Activated CD8-positive, alpha-beta memory T cell treated with anti-CD3 and anti-CD28 coated beads for 24 hours (primary cell): ENCODE data around the gene PROM1.

Experiments
- DNase-seq: peaks from one replicate; pipeline ENCODE4 v3.0.0-alpha.2; 2020

The PROM1 gene

DNA sequence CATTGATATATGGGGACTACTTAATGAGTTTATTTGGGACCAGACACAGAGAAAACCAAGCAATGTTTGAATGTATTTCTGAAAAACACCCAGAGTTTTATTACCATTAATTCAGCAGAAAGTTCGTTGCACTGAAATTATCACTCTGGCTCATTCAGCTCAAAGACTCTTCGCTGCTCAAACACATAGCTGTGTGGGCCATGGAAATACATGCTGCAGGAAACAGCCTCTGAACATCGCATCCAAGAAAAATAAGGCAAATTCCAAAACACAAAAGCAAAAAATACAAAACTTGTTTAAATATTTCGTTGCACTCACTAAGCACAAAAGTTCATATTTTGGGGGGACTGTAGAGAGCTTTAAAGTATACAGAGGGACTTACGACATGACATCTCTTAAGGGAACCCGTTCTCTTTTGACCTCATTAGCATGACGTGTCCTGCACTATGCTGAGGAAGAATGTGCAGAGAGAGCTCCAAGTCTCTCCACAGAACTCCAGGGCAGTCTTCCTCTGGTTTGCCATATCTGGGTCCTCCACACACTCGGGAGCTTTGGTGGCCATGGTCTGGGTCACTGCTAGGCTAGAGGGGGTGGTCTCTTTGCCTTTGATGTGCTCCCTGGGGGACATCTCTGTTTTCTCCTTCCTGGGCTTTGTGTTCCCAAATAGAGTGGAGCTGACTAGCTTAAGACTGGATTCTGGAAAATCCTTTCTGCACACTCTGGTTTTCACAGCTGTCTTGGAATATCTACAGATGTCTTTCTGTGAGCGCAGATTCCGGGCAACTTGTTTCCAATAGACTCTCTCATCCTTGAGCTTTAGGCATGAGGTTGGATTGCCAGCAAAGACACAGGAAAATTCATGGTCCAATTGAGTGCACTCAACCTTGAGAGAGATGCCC lies 148.1 kb downstream of the PROM1 start:
- no peak for DNase-seq

GRCh38 chr4:15934259-15934658 lies 149.6 kb downstream of the PROM1 start:
- no peak for DNase-seq

- no peak for DNase-seq
Observed at GRCh38 chr4:15931451-15932210, 152.2 kb downstream of the PROM1 start.

DNA sequence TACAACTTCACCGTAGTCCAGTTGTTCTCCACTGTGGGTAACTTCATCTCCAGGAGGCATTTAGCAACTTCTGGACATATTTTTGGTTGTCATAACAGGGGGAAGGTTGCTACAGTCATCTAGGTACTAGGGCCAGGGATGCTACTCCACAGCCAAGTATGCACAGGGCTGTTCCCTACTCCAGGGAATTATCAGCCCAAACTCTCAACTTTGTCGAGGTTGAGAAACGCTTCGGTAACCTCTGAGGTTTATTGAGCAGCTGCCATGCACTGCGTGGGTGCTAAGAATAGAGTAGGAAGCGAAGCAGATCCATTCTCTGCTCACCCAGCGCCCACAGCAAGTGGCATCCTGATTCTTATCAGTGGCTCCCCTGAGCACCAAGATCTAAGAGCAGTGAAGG lies 153.5 kb downstream of the PROM1 start:
- DNase-seq = no peak

DNA sequence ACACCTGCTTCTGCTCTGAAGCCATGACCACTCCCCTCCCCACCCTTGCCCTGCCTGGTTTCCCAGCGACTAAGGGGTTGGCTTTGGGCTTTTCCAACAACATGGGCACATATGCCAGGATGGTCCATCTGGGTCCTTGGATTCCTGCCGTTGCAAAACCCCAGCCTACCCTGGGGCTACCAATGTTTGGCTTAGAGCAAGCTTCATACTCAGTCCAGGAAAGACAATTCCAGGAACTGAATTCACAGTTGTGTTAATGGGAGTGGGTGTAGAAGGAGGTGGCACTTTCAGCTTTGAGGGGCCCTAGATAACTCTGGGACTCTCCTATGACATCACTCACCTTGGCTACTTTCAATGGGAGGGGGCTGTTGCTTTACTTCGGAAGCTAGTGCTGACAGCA lies 154.3 kb downstream of the PROM1 start:
- no peak for DNase-seq

DNA sequence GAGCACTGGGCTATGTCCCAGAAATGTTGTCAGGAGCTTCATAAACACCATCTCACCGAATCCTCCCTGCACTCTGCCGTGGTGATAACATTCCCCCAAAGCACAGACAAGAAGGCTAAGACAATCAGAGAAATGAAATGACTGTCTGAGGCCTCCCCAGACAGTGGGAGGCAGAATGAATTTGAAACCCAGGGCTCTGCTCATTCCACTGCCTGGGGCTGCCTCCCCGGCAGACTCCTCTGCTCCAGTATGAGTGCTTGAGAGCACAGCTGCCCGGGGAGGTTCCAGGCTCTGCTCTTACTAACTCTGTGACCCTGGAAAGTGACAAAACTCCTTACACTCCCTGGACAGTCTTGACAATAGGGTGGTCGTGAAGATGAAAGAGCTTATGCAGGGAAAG lies 154.9 kb downstream of the PROM1 start:
- no peak for DNase-seq

DNA sequence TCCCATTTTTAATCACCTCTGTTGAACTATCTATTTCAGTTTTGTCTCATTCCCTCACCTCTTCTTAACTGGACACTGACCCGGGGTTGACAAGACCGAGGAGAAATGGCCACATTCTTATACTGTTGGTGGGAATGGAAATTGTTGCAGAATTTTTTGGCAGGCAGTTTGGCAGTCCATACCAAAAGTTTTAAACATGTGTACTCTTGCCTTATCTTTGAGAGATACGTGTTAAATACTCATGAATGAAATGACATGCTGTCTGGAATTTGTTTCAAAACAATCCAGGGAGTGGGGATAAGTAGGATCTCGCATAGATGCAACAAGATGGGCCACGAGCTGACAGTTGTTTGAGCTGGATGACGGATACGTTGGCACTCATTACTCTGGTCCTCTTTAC lies 157.3 kb downstream of the PROM1 start:
- DNase-seq = no peak

- DNase-seq = no peak
Observed at GRCh38 chr4:15925830-15926229, 158.0 kb downstream of the PROM1 start.

- no peak for DNase-seq
Observed at GRCh38 chr4:15921592-15921932, 162.3 kb downstream of the PROM1 start.

DNA sequence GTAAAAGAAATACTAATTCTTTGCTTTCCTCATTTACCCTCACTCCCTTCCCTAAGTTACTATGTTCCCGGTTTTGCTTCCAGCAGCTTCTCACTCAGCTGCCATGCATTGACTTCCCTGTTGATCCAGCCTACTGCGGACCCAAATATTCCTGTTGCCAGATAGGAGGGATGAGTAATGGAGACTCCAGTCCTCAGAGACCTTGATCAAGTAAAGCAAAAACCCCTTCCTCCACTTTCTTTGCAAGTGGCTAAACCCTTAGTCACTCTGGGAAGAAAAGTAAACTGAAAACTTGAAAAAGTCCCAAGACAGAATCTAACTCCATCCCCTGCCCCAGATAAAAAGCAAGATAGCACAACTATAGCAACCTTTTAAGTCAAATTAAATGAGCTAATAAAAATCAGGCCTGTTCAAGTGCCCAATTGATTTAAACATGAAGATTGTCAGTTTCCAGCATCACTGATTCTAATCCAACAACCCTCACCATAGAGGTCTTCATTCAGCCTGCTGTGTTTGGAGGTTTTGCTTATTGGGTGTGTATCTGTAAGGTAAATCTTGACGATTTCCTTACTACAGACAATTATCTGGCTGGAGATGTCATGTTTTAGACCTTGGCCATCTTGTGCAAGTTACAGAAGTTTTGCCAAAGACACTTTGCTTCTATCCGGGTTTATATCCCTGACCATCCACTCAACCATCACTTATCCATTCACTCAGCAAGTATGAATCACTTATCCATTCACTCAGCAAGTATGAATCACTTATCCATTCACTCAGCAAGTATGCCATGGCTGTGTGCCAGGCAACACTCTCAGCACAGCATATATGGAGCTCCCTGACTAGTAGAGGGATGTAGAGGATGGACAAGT lies 162.9 kb downstream of the PROM1 start:
- DNase-seq = no peak

- no peak for DNase-seq
Observed at GRCh38 chr4:15918484-15919129, 165.2 kb downstream of the PROM1 start.
